ENCODE data around the gene PCDH9. TPM values are rescaled to one million over a fixed set of nuclear protein-coding genes. Genes with fewer than 3 reads are reported as not detected.

PCDH9 gene
- total and polyA plus RNA-seq, 2 of the 13 experiments (the other 11 are each of a cell fraction or from before 2014, with no cell fraction given), result 0.09 TPM; not detected in 1

GRCh38 chr13:66378894-66379293 is 851.2 kb downstream of the PCDH9 start:
- ChIA-PET CTCF (ENCODE audit: low intra/inter-chr PET ratio, low total read pairs) (no interaction called here), POLR2A (no interaction called here)
- Histone ChIP-seq H3K4me1 (ENCODE audit: insufficient read depth, low read length) (no peaks in the 10 kb centered on the region), H3K4me3 (replicated peaks in 1 of 3; ENCODE audit: insufficient read depth in 1 of 3, low read depth in 2 of 3, low read length in 3 of 3) (no peak overlapping the region), H3K27me3 (ENCODE audit: control insufficient read depth in 1 of 2, insufficient read depth in 2 of 2, low read length in 2 of 2) (no peaks in the 10 kb centered on the region), H3K9me3 (ENCODE audit: low read length) (no peaks in the 10 kb centered on the region), H3K79me2 (ENCODE audit: insufficient read depth, low read length) (no peaks in the 10 kb centered on the region), H3K4me2 (ENCODE audit: low read depth, low read length) (no peak overlapping the region), H2AFZ (ENCODE audit: low read length) (no peak overlapping the region), H4K20me1 (ENCODE audit: insufficient read depth, low read length) (no peaks in the 10 kb centered on the region), H3K36me3 (replicated peaks in 1 of 2; ENCODE audit: control insufficient read depth in 1 of 2, insufficient read depth in 2 of 2, low read length in 2 of 2) (no peaks in the 10 kb centered on the region), H3K9ac (ENCODE audit: insufficient read depth, low read depth, low read length) (no peak overlapping the region), H3K27ac (ENCODE audit: extremely low read length, insufficient read depth, low read length) (no peak overlapping the region)
- BruUV-seq (replicated peaks), result no TSS peak
- TF ChIP-seq TIGD3 (CRISPR knock-in tag; IDR thresholded peaks at IDR 0.05; ENCODE audit: borderline replicate concordance), result no peak
- TF ChIP-seq HDAC1 (CRISPR knock-in tag; IDR thresholded peaks at IDR 0.05), result no peak
- TF ChIP-seq TAF15 (IDR thresholded peaks at IDR 0.05; ENCODE audit: low read depth, low read length, poor library complexity, severe bottlenecking), result no peak
- no peak for TF ChIP-seq TEAD2 (CRISPR knock-in tag; IDR thresholded peaks at IDR 0.05)
- no peak for TF ChIP-seq ZFP91 (CRISPR knock-in tag; IDR thresholded peaks at IDR 0.05; ENCODE audit: borderline replicate concordance)
- TF ChIP-seq ZNF124 (CRISPR knock-in tag; IDR thresholded peaks at IDR 0.05), result no peak
- no peak for TF ChIP-seq TGIF2 (CRISPR knock-in tag; IDR thresholded peaks at IDR 0.05)
- no peak for TF ChIP-seq PAXIP1 (CRISPR knock-in tag; conservative IDR thresholded peaks at IDR 0.05)
- TF ChIP-seq TP53 (CRISPR knock-in tag; conservative IDR thresholded peaks at IDR 0.05), result no peak
- TF ChIP-seq FOXK1 (CRISPR knock-in tag; IDR thresholded peaks at IDR 0.05; ENCODE audit: borderline replicate concordance, low read depth), result no peak
- TF ChIP-seq MNT (IDR thresholded peaks at IDR 0.05), result no peak
- no peak for TF ChIP-seq ZNF564 (CRISPR knock-in tag; IDR thresholded peaks at IDR 0.05)
- no peak for TF ChIP-seq ARNT2 (CRISPR knock-in tag; IDR thresholded peaks at IDR 0.05; ENCODE audit: low read depth)
- TF ChIP-seq RFX5 (IDR thresholded peaks at IDR 0.05; ENCODE audit: low read depth, low read length), result no peak
- TF ChIP-seq ATF7 (IDR thresholded peaks at IDR 0.05), result no peak
- no peak for TF ChIP-seq ATF7 (CRISPR knock-in tag; IDR thresholded peaks at IDR 0.05)
- in situ Hi-C loops (cut with HindIII; ENCODE audit: extremely low pct_ligation_motif_present, low pct_unique_long_range_greater_than_20kb) (no loop called here), intact Hi-C loops (cut with micrococcal nuclease; ENCODE audit: unreplicated experiment) (no loop called here)
- WGBS (ENCODE audit: low lambda C conversion rate), result 14% methylated on average over 3 of the region's 3 CpGs
- no peak for ATAC-seq
- no peak for FAIRE-seq
- no peak for DNase-seq (ENCODE audit: low spot score)
